HG03457 (cell line): Measurements from ENCODE around the gene EPS8L1.
"Not testable (repeated sequence)": the region's sequence is repeated elsewhere in the genome, so short reads cannot be mapped to it uniquely, and the experiment has no call there.

ENCODE experiments used
- ATAC-seq: cut with Tn5 transposase; IDR thresholded peaks from one replicate; pipeline ENCODE4 v1.9.1; 2021; ENCODE audit warnings: moderate number of reproducible peaks; ENCODE audit not compliant: unreplicated experiment

Gene EPS8L1

DNA sequence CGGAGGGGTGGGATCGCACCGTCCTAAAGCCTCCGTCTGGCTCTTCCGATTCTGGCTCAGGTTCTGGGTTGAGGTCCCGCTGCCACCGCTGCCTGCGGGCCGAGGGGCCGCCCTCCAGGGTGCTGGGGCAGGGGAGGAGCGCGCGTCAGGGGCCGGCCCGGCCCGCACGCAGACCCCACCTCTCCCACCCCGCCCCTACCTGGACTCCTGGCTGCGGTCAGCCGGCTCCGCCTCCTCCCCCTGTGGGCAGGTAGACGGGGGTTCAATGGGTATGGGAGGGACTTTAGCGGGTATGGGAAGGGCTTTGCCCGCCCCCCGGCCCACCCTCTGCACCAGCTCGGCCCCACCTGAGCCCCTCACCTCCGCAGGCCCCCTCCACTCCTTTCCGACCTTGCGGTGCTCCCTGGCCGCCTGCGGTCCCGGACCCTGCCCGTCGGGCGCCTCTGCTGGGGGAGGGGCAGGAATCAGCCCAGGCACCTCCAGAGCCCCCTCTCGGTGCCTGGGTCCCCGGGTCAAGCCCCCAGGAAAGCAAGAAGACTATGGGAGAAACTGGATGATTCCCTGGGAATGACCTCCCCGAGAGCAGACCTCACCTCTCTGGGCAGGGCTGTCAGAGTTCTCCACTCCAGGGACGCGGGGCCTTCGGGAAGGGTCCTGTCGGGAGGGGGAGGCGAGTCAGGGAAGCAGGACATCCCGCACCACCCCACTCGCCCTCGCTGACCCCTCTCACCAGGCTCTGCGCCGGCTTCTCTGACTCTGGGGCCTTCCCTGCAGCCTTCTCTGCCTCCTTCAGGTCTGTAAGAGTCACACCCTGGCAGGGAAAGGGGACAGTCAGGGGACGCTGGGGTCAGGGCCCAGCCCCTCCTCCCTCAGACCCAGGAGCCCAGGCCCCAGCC, 17.0 kb downstream of the EPS8L1 start:
- ATAC-seq, result no peak

DNA sequence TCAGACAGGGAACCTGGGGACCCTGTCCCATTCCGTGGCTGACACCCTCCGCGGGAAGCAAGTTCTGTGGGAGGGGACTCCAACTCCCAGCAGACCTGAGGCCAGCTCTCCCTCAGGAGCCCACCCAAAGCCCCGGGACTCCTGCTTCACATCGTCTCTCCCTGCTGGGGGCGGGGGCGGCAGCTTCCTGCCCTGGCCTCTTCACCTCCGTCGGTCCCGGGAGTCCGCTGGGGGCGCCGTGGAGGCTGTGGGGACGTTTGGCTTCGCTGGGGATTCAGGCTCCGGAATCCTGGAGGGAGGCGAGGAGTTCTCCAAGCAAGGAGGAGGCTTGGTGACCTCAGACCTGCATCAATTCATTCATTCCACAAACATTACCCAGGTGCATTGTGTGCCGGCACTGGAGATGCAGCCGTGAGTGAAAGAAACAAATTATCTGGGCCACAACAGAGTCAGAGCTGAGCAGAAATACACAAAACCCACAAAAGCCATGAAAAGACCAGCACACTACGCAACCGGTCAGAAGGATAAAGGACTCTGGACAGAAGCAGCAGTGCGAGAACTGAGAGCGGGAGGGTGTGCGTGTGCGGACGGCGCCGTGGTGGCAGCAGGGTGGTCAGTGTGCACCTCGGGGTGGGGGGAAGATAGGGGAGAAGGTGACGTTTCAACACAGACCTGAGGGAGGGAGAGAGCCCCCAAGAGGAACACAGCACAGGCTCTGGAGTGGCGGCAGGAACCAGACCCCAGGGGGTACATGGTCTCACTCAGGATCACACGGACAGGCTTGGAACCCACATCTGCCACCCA, 19.0 kb downstream of the EPS8L1 start:
- no peak for ATAC-seq

- ATAC-seq, result no peak
Observed at GRCh38 chr19:55095260-55096060, 19.8 kb downstream of the EPS8L1 start.

- ATAC-seq, result no peak
Observed at GRCh38 chr19:55096061-55096701, 20.5 kb downstream of the EPS8L1 start.

DNA sequence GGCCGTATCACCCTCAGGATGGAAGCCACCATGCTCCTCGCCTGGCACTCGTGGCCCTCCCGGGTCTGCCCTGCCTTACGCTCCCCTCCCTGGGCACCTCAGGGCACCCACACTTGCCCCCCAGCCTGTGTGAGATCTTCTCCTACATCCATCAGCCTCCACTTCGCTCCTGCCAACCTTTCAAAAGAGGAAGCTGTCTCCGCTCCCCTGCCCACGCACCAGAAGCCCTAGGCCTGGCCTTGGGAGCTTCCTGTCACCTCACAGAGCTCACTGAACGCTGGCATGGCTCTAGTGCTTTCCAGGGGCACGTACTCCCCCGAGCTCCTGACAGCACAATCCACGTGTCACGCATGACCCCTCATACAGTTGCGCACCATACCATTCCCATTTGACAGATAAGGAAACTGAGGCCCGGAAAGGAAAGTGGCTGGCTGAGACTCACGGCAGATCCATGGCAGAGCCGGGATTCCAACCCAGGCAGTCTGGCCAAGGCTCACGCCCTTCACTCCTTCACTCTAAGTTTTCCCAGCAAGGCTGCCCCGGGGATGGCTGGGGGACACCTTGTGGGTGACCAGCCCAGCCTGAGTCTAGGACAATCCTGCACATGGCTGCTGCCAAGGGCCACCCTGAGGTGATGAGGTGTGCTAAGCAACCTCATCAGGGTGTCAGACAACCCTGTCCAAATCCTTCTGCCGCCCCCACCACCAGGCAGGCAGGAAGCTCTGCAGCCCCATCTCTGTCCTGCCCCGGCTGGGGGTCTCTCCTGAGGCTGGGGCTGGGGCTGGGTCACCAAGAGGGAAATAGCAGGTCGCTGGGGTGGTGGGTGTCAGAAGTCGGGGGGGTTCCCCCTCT, 22.4 kb downstream of the EPS8L1 start:
- ATAC-seq, result no peak

GRCh38 chr19:55098716-55099556, 23.3 kb downstream of the EPS8L1 start:
- ATAC-seq, result no peak

DNA sequence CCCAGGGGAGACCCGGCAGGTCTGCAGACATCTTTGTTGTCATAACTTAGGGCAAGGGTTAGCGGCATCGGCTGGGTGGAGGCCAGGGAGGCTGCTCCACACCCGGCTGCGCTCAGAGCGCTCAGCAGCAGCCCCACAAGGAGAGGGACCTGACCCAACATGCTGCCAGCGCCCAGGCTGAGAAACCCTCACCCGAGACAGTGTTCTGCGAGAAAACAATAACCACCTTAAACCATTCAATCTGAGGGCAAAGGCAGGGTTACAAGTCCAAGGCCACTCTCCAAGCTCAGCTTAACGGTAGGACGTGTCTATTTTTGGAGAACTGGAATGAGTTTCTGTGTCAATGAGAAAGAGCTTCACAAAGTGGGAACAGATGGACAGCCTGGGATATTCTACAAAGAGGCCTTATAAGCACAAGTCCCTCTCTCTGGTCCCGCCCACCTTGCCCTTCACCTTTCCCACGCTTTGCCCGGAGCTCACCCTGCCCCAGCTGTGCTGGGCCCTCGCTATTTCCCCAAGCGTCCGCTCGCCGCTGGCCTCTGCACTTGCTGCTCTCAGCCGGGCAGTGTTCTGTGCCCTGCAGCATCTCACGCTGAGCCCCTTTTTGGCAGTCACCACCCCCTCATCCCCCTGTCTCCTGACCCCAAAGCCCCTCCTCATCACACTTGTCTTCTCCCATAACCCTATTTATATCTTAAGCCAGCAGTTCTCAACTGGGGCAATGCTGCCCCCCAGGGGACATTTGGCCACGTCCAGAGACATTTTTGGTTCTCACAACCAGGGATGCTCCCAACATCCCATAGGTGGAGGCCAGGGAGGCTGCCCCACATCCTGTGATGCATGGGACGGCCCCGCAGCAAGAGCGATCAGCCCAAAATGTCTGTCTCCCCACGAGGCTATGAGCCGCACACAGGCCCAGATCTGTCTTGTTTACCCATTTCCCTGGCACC, 24.2 kb downstream of the EPS8L1 start:
- no peak for ATAC-seq

DNA sequence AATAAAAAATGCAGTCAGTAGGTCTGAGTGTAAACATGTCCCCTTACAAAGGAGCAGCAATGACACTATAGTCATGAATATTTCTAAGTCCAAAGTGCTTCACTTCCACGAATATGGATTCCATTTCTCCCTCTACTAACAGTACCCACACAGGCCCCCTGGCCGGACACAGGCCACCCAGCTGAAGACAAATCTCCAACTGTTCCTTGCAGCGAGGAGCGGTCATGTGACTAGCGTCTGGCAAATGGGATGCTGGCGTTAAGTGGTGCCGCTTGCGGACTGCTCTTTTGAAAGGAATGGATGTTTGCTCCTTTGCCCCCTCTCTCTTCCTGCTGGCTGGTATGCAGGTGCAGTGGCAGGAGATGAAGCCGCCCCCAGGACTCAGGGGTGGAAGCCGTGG, 25.6 kb downstream of the EPS8L1 start:
- no peak for ATAC-seq

DNA sequence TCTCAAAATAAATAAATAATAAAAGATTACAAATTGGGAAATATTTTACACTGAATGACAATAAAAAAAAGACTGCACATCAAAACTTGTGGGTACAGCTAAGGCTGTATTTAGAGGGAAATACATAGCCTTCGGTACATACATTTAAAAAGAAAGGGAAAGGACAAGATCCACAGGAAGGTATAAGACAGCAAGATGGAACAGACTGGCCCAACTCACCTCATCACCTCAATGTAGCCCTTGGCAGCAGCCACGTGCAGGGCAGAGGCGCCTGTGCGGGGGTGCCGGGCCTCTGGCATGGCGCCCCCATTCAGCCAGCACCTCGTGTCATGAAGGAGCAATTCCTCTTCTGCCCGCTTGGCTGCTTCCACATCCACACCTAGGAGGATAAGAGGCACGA, 27.5 kb downstream of the EPS8L1 start:
- ATAC-seq, result no peak

- ATAC-seq, result no peak
Observed at GRCh38 chr19:55105237-55105636, 29.6 kb downstream of the EPS8L1 start.

GRCh38 chr19:55106591-55106990, 30.9 kb downstream of the EPS8L1 start:
- no peak for ATAC-seq

DNA sequence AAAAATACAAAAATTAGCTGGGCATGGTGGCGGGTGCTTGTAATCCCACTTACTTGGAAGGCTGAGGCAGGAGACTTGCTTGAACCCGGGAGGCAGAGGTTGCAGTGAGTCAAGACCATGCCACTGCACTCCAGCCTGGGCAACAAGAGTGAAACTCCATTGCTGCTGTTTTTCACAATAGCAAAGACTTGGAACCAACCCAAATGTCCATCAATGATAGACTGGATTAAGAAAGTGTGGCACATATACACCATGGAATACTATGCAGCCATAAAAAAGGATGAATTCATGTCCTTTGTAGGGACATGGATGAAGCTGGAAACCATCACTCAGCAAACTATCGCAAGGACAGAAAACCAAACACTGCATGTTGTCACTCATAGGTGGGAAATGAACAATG, 31.6 kb downstream of the EPS8L1 start:
- ATAC-seq, result not testable (repeated sequence)

GRCh38 chr19:55109527-55110291, 34.0 kb downstream of the EPS8L1 start:
- no peak for ATAC-seq

DNA sequence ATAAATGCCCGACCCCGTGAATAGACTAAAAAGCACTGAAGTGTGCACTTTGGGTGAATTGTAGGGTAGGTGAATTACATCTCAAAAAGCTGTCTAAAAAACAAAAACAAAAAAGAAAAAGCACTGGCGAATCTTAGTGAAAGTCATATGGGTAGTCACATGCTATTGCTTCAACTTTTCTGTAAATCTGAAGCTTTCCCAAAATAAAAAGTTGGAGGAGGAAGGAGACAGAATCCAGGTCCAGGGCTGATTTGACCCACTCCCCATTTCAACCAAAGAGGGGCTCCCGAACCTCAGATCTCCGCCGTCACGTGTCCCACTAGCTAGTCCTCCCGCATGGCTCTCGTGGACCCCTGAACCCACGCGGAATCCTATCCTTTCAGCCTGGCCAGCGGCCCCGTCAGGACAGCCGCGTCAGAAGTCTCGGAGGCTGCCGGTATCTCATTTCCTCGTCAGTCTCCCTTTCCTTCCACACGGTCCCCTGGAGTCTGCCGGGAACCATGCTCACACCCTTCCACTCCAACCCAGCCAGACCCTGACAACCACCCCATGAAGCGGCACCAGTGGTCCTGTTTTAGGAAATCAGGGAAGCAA, 35.7 kb downstream of the EPS8L1 start:
- ATAC-seq, result no peak

- no peak for ATAC-seq
Observed at GRCh38 chr19:55112246-55112776, 36.6 kb downstream of the EPS8L1 start.

DNA sequence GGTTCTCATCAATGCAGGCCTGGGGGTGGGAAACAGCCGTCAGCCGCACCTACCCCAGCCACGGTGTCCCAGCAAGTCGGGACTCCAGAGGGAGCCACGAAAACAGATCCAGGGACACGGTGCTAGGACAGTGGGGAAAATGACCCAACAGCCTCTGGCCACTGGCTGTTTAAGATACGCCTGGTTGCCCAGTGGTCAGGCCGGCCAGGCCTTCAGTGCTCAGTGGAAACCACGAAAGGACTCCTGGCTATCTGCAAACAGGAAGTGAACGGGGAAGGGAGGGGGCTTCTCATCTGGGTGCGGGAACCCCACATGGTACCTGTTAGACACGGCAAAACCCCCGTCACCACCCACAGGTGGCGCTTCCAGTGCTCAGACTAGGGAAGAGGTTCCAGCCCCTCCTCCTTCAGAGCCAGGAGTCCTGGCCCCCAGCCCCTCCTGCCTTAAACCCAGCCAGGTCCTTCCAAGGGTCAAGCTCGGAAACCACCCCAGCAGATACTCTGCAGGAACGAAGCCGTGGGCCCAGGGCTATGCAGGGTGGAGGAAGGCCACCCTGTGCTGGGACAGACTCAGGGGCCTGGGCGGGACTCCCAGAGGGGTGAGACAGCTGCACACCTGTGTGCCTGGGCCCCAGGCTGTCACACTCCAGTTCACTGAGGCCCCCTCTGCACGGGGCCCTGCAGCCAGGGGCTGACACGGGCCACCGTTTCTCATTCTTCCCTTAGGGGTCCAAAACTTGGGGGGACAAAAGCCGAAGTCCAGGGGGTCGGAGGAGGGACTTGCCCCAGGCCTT, 37.3 kb downstream of the EPS8L1 start:
- no peak for ATAC-seq
